ENCODE measurements around the gene PTGIS.

The PTGIS gene

DNA sequence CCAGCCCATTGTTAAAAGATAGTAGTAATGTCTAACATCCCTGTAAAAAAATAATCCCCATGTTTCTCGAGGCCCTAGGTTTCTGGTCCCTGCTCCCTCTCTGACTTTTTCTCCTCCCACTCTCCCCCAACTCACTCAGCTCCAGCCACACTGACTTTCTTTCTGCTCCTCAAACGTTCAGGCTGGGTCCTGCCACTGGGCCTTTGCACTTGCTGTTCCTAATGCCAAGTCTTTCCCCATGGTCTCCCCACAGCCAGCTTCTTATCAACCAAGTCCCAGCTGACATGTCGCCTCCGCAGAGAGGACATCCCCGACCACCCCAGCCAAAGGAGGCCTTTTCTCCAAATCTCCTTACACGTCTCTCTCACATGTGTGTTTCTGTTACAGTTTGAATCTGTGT is 21.8 kb upstream of the PTGIS start:
- TF ChIP-seq, protein P1, sequence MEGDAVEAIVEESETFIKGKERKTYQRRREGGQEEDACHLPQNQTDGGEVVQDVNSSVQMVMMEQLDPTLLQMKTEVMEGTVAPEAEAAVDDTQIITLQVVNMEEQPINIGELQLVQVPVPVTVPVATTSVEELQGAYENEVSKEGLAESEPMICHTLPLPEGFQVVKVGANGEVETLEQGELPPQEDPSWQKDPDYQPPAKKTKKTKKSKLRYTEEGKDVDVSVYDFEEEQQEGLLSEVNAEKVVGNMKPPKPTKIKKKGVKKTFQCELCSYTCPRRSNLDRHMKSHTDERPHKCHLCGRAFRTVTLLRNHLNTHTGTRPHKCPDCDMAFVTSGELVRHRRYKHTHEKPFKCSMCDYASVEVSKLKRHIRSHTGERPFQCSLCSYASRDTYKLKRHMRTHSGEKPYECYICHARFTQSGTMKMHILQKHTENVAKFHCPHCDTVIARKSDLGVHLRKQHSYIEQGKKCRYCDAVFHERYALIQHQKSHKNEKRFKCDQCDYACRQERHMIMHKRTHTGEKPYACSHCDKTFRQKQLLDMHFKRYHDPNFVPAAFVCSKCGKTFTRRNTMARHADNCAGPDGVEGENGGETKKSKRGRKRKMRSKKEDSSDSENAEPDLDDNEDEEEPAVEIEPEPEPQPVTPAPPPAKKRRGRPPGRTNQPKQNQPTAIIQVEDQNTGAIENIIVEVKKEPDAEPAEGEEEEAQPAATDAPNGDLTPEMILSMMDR (IDR thresholded peaks at IDR 0.05; ENCODE audit: low read depth, low read length, missing control alignments): no peak
- no peak for DNase-seq (ENCODE audit: low read depth)
- in situ Hi-C loops (cut with HindIII; ENCODE audit: low sequenced_read_pairs): no loop called here
- no peak overlapping the region for H3K4me3 ChIP-seq (ENCODE audit: low read depth, low read length)

DNA sequence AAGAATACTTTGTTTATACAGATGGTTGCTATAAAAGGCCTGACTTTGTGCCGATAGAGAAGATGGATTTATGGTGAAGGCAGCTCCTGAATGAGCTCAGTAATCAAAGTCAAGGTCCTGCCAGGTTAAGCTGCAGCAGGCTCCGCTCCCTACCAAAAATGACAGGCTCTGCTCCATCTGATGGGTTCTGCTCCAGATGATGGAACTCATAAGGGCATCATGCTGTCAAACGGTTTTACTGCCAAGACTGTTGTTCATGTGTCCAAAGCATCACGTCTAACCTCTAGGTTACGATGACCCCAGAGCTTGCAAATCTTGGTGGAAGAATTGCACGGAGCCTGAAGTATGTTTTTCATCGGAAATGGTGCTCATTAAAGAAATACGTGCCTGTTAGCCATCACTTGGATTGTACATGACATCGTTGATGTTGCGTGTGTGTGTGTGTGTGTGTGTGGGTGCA is 19.2 kb upstream of the PTGIS start:
- no peak overlapping the region for H3K4me3 ChIP-seq (ENCODE audit: low read depth, low read length)
- TF ChIP-seq, protein P1 (IDR thresholded peaks at IDR 0.05; ENCODE audit: low read depth, low read length, missing control alignments): no peak
- in situ Hi-C loops (cut with HindIII; ENCODE audit: low sequenced_read_pairs): no loop called here
- no peak for DNase-seq (ENCODE audit: low read depth)

DNA sequence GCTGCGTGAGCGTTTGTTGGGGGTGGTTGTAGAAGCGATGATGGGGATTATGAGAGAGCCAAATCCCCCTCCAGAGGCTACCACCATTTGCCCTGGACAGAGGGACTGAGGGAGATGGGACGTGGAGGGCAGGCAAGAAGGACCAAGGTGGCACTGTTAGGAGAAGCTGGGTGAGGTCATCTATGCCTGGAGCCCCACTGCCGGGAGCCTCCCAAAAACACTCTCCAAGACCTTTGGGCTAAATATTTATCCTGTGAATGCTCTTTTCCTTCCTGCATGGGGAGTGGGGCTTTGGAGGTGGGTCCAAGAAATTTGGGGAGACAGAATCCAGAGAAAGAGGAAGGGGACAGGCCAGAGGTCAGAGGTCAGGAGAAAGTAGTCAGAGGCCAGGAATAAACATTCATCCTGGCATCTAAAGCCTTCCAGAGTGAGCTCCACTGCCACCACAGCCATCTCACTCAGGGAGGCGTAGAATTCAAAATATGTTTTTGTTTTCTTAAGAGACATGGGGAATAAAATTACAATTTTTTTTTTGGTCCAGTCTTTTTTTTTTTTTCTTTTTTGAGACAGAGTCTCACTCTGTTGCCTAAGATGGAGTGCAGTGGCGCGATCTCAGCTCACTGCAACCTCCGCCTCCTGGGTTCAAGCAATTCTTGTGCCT is 17.8 kb upstream of the PTGIS start:
- no peak overlapping the region for H3K4me3 ChIP-seq (ENCODE audit: low read depth, low read length)
- DNase-seq (ENCODE audit: low read depth): no peak
- TF ChIP-seq, protein P1 (IDR thresholded peaks at IDR 0.05; ENCODE audit: low read depth, low read length, missing control alignments): no peak
- in situ Hi-C loops (cut with HindIII; ENCODE audit: low sequenced_read_pairs): no loop called here

DNA sequence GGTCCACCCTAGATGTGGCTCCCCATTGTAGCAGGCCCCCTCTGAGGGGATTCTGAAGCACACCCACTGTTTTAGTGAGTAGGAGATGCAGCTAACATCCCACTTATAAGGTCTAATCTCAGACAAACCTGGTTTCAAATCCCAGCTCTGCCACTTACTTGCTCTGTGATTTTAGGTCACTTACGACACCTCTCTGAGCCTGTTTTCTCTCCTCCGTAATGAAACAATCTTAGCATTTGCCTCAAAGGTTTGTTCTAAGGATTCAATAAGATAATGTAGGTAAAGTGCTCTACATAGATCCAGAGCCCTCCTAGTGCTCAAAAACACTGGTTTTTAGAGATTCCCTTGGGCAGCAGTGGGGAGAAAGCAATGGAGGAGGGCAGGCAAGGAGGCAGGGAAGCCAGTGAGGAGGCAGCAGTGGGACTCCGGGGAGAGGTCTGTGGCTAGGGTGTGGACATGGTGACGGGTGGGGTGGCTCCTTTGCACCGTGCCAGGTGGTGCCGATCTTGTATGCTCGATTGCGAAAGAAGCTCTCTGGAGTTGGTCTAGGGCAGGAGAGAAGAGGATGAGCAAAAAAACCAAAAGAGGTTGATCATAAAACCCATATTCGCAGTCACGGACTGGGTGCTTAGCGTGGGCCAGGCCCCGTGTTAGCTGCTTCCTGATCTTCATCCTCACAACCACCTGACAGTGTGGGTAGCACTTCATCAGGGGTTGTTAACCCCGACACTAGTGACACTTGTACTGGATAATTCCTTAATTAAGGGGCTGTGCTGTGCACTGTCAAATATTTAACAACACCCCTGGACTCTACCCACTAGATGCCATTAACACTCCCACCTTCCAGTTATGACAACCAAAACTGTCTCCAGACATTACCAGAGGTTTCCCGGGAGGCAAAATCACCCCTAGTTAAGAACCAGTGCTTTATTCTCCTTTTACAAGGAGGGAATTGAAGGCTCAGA is 16.8 kb upstream of the PTGIS start:
- in situ Hi-C loops (cut with HindIII; ENCODE audit: low sequenced_read_pairs): no loop called here
- TF ChIP-seq, protein P1 (IDR thresholded peaks at IDR 0.05; ENCODE audit: low read depth, low read length, missing control alignments): no peak
- no peak for DNase-seq (ENCODE audit: low read depth)
- no peak overlapping the region for H3K4me3 ChIP-seq (ENCODE audit: low read depth, low read length)

DNA sequence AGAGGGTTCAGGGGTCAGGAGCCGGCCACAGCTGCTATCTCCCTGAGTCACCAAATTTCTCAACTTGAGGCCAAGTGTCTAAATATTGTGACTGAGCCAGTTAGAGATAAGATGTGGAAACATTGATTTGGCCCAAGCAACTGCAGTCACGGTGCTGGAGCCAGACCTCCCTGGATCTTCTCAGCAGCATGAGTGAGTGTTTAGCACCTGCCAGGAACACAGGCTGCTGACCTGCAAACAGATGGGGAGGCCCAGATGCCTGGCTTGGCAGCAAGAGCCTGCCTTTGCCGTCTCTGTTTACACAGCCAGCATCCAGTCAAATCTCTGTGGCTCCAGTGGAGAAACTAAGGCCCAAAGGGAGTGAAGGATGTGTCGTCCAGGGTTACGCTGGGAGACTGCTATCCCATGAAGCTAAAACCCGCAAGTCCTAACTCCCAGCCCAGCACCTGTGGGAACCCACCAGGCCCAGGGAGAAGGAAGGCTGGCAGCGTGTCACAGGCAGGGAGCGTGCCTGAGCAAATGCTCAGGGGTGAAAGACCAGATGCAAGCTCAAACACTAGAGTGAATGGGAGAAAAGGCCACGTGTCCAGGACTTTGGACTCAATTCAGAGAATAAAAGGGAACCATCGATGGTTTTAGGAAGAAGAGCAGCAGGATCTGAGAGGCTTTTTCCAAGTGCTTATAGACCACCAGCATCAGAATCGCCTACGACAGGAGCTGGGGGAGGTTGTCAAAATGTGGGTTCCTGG is 15.9 kb upstream of the PTGIS start:
- no peak overlapping the region for H3K4me3 ChIP-seq (ENCODE audit: low read depth, low read length)
- peak; percentile 75 for DNase-seq (ENCODE audit: low read depth)
- TF ChIP-seq, protein P1 (IDR thresholded peaks at IDR 0.05; ENCODE audit: low read depth, low read length, missing control alignments): no peak
- in situ Hi-C loops (cut with HindIII; ENCODE audit: low sequenced_read_pairs): no loop called here

DNA sequence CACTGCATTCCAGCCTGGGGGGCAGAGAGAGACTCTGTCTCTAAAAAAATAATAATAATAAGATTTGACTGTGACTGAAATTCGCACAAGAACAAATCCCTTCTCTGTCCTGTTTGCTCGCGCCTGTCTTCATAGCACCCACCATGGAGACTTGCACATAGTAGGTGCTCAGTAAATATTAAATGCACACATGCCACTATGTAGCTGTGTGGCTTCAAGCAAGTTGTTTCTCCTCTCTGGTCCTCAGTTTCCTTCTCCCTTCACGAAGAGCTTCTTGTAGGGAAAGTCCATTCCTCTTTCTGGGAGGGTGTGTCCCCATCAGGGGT is 15.4 kb upstream of the PTGIS start:
- in situ Hi-C loops (cut with HindIII; ENCODE audit: low sequenced_read_pairs): no loop called here
- DNase-seq (ENCODE audit: low read depth): no peak
- TF ChIP-seq, protein P1 (IDR thresholded peaks at IDR 0.05; ENCODE audit: low read depth, low read length, missing control alignments): no peak
- H3K4me3 ChIP-seq (ENCODE audit: low read depth, low read length): no peak overlapping the region

All from astrocyte of the cerebellum (primary cell).